HEK293 (cell line): ENCODE measurements around the gene FHIT.

Source experiments
- CTCF ChIA-PET: fragments of 350-600 bp; formaldehyde crosslinking; extraction: SDS; loops from one replicate; lab custom pipeline; 2021; ENCODE audit warnings: antibody characterized with exemption; lab: Yijun Ruan, JAX
- POLR2A ChIA-PET: fragments of 300-600 bp; formaldehyde crosslinking; extraction: SDS; loops from one replicate; lab custom pipeline; 2020; ENCODE audit warnings: antibody characterized with exemption, inconsistent platforms; lab: Yijun Ruan, JAX
- H3K27ac ChIP-seq: fragments of 200-500 bp; sonication (Bioruptor generic); 2 replicates; pipeline ENCODE4 v1.5.1; 2014; ENCODE audit warnings: low read depth, low read length, control low read depth, inconsistent platforms; ENCODE audit errors: extremely low read depth
- H3K36me3 ChIP-seq, 2 experiments: fragments of 200-500 bp in 1 of 2; sonication (Bioruptor generic) in 1 of 2; 1 replicate in 1 of 2; 2 replicates in 1 of 2; pipeline ENCODE4 v1.5.1; 2014 to 2017; ENCODE audit warnings: inconsistent platforms in 2 of 2, low read length in 2 of 2; ENCODE audit not compliant: control insufficient read depth in 2 of 2, insufficient read depth in 1 of 2
- H3K4me1 ChIP-seq: fragments of 200-500 bp; sonication (Bioruptor generic); 2 replicates; pipeline ENCODE4 v1.5.1; 2014; ENCODE audit warnings: mild to moderate bottlenecking, low read length, inconsistent platforms; ENCODE audit not compliant: control insufficient read depth, insufficient read depth
- H3K4me3 ChIP-seq: 2 replicates; pipeline ENCODE4 v1.5.1; 2011; ENCODE audit warnings: low read depth, mild to moderate bottlenecking, control low read depth, low read length, moderate library complexity
- H3K9me3 ChIP-seq: fragments of 200-500 bp; sonication (Bioruptor generic); 2 replicates; pipeline ENCODE4 v1.5.1; 2014; ENCODE audit warnings: low read depth, low read length, inconsistent platforms; ENCODE audit not compliant: control insufficient read depth, insufficient read depth
- FEZF1 ChIP-seq: fragments of 450-650 bp; formaldehyde crosslinking; IDR thresholded peaks from 2 replicates; pipeline ENCODE4 v1.5.1; 2016; ENCODE audit warnings: missing biosample characterization, missing genetic modification characterization
- SP2 ChIP-seq: fragments of 450-650 bp; formaldehyde crosslinking; IDR thresholded peaks from 2 replicates; pipeline ENCODE4 v1.5.1; 2016; ENCODE audit warnings: missing biosample characterization, missing genetic modification characterization
- ZBTB17 ChIP-seq: fragments of 450-650 bp; formaldehyde crosslinking; IDR thresholded peaks from 2 replicates; pipeline ENCODE4 v1.5.1; 2016; ENCODE audit warnings: missing biosample characterization, missing genetic modification characterization
- ZBTB6 ChIP-seq: fragments of 450-650 bp; formaldehyde crosslinking; IDR thresholded peaks from 2 replicates; pipeline ENCODE4 v1.5.1; 2017; ENCODE audit warnings: missing biosample characterization, missing genetic modification characterization
- ZFP37 ChIP-seq: fragments of 450-650 bp; formaldehyde crosslinking; IDR thresholded peaks from 2 replicates; pipeline ENCODE4 v1.5.1; 2016; ENCODE audit warnings: missing biosample characterization, missing genetic modification characterization
- ZNF311 ChIP-seq: fragments of 450-650 bp; formaldehyde crosslinking; IDR thresholded peaks from 2 replicates; pipeline ENCODE4 v1.5.1; 2017; ENCODE audit warnings: missing biosample characterization, missing genetic modification characterization, borderline replicate concordance
- ZNF398 ChIP-seq: fragments of 450-650 bp; formaldehyde crosslinking; IDR thresholded peaks from 2 replicates; pipeline ENCODE4 v1.5.1; 2017; ENCODE audit warnings: missing biosample characterization, missing genetic modification characterization
- ZNF449 ChIP-seq: fragments of 450-650 bp; formaldehyde crosslinking; IDR thresholded peaks from 2 replicates; pipeline ENCODE4 v1.5.1; 2017; ENCODE audit warnings: missing biosample characterization, mild to moderate bottlenecking, missing genetic modification characterization, moderate library complexity
- ZNF521 ChIP-seq: fragments of 450-650 bp; formaldehyde crosslinking; IDR thresholded peaks from 2 replicates; pipeline ENCODE4 v1.5.1; 2017; ENCODE audit warnings: missing biosample characterization, mild to moderate bottlenecking, missing genetic modification characterization
- ZNF639 ChIP-seq: fragments of 450-650 bp; formaldehyde crosslinking; IDR thresholded peaks from 2 replicates; pipeline ENCODE4 v1.5.1; 2016; ENCODE audit warnings: missing biosample characterization, missing genetic modification characterization
- ZNF658 ChIP-seq: fragments of 450-650 bp; formaldehyde crosslinking; IDR thresholded peaks from 2 replicates; pipeline ENCODE4; 2016; ENCODE audit warnings: missing biosample characterization, missing genetic modification characterization
- ZNF692 ChIP-seq: fragments of 450-650 bp; formaldehyde crosslinking; IDR thresholded peaks from 2 replicates; pipeline ENCODE4 v1.5.1; 2016; ENCODE audit warnings: missing biosample characterization, missing genetic modification characterization
- ZNF707 ChIP-seq: fragments of 450-650 bp; formaldehyde crosslinking; IDR thresholded peaks from 2 replicates; pipeline ENCODE4 v1.5.1; 2016; ENCODE audit warnings: missing biosample characterization, missing genetic modification characterization
- ZNF830 ChIP-seq: fragments of 450-650 bp; IDR thresholded peaks from 2 replicates; pipeline ENCODE4 v1.5.0; 2018; ENCODE audit warnings: missing biosample characterization, missing genetic modification characterization, low read depth, mild to moderate bottlenecking, moderate library complexity
- TF ChIP-seq, protein P1 (sequence below): fragments of 450-650 bp; formaldehyde crosslinking; optimal IDR thresholded peaks from 2 replicates; pipeline ENCODE3; 2016; ENCODE audit warnings: missing biosample characterization, mild to moderate bottlenecking, missing genetic modification characterization
- TF ChIP-seq, protein P2 (sequence below): fragments of 450-650 bp; formaldehyde crosslinking; IDR thresholded peaks from 2 replicates; pipeline ENCODE4 v1.5.1; 2017; ENCODE audit warnings: missing biosample characterization, missing genetic modification characterization
- TF ChIP-seq, protein P3 (sequence below): fragments of 450-650 bp; IDR thresholded peaks from 2 replicates; pipeline ENCODE4 v1.5.1; 2018; ENCODE audit warnings: missing biosample characterization, mild to moderate bottlenecking, missing genetic modification characterization

FHIT gene

DNA sequence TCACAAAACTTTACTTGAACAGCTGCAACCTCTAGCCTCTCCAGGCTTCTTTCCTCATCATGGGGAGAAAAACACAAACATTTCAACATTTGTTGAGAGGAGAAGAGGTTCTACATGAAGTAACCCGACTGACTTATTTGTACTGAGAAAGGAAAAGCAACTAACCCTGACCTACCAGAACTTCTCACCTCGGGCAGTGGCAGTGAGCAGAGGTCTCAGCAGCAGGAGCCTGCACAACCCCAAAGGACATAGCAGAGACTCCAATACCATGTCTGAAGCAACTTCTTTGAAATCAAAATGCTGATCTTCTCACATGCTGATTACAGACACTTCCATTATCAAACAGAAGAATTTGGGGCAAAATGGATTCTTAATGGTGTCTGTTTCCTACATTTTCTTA lies 1115.8 kb downstream of the FHIT start:
- Histone ChIP-seq H3K27ac (no peak overlapping the region), H3K4me3 (no peak overlapping the region), H3K4me1 (no peaks in the 10 kb centered on the region), H3K9me3 (no peaks in the 10 kb centered on the region), H3K36me3 (no peaks in the 10 kb centered on the region)
- ChIA-PET POLR2A (no interaction called here), CTCF (no interaction called here)
- no peak for TF ChIP-seq ZBTB6 (tag by site-specific recombination)
- TF ChIP-seq, protein P1, sequence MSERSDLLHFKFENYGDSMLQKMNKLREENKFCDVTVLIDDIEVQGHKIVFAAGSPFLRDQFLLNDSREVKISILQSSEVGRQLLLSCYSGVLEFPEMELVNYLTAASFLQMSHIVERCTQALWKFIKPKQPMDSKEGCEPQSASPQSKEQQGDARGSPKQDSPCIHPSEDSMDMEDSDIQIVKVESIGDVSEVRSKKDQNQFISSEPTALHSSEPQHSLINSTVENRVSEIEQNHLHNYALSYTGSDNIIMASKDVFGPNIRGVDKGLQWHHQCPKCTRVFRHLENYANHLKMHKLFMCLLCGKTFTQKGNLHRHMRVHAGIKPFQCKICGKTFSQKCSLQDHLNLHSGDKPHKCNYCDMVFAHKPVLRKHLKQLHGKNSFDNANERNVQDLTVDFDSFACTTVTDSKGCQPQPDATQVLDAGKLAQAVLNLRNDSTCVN (tag by site-specific recombination): no peak
- TF ChIP-seq ZNF521 (tag by site-specific recombination): no peak
- TF ChIP-seq, protein P2, sequence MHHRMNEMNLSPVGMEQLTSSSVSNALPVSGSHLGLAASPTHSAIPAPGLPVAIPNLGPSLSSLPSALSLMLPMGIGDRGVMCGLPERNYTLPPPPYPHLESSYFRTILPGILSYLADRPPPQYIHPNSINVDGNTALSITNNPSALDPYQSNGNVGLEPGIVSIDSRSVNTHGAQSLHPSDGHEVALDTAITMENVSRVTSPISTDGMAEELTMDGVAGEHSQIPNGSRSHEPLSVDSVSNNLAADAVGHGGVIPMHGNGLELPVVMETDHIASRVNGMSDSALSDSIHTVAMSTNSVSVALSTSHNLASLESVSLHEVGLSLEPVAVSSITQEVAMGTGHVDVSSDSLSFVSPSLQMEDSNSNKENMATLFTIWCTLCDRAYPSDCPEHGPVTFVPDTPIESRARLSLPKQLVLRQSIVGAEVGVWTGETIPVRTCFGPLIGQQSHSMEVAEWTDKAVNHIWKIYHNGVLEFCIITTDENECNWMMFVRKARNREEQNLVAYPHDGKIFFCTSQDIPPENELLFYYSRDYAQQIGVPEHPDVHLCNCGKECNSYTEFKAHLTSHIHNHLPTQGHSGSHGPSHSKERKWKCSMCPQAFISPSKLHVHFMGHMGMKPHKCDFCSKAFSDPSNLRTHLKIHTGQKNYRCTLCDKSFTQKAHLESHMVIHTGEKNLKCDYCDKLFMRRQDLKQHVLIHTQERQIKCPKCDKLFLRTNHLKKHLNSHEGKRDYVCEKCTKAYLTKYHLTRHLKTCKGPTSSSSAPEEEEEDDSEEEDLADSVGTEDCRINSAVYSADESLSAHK (tag by site-specific recombination): no peak
- TF ChIP-seq ZFP37 (tag by site-specific recombination): no peak
- TF ChIP-seq ZBTB17 (tag by site-specific recombination): no peak
- TF ChIP-seq SP2: no peak
- no peak for TF ChIP-seq ZNF830
- TF ChIP-seq ZNF639 (tag by site-specific recombination): no peak
- TF ChIP-seq, protein P3, sequence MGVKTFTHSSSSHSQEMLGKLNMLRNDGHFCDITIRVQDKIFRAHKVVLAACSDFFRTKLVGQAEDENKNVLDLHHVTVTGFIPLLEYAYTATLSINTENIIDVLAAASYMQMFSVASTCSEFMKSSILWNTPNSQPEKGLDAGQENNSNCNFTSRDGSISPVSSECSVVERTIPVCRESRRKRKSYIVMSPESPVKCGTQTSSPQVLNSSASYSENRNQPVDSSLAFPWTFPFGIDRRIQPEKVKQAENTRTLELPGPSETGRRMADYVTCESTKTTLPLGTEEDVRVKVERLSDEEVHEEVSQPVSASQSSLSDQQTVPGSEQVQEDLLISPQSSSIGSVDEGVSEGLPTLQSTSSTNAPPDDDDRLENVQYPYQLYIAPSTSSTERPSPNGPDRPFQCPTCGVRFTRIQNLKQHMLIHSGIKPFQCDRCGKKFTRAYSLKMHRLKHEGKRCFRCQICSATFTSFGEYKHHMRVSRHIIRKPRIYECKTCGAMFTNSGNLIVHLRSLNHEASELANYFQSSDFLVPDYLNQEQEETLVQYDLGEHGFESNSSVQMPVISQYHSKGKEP (tag by site-specific recombination): no peak
- no peak for TF ChIP-seq ZNF398 (tag by site-specific recombination)
- no peak for TF ChIP-seq ZNF692 (tag by site-specific recombination)
- no peak for TF ChIP-seq ZNF449
- TF ChIP-seq FEZF1 (tag by site-specific recombination): no peak
- no peak for TF ChIP-seq ZNF311 (tag by site-specific recombination)
- no peak for TF ChIP-seq ZNF658
- TF ChIP-seq ZNF707 (tag by site-specific recombination): no peak
